Measurements from ENCODE around the gene F8.
"Not testable (repeated sequence)": the region's sequence is repeated elsewhere in the genome, so short reads cannot be mapped to it uniquely, and the experiment has no call there.

Gene F8

GRCh38 chrX:154855256-154855655 lies 167.3 kb downstream of the F8 start:
- DNase-seq, result no peak

- DNase-seq, result no peak
Measured at GRCh38 chrX:154850957-154851611, 171.4 kb downstream of the F8 start.

- no peak for DNase-seq
Measured at GRCh38 chrX:154840856-154841255, 181.7 kb downstream of the F8 start.

GRCh38 chrX:154836163-154836562 lies 186.4 kb downstream of the F8 start:
- DNase-seq, result no peak

GRCh38 chrX:154834562-154834961 lies 188.0 kb downstream of the F8 start, which contains the start of gene SMIM9:
TSS of gene SMIM9 (minus strand) at chrX:154834662. CDS start at chrX:154830856, 3,806 bp downstream.
- DNase-seq, result no peak

GRCh38 chrX:154833746-154834274 lies 188.7 kb downstream of the F8 start:
- no peak for DNase-seq

GRCh38 chrX:154829926-154830442 lies 192.5 kb downstream of the F8 start:
- DNase-seq, result no peak

- no peak for DNase-seq
Measured at GRCh38 chrX:154829134-154829533, 193.4 kb downstream of the F8 start.

GRCh38 chrX:154828016-154828408 lies 194.5 kb downstream of the F8 start:
- DNase-seq, result no peak

- DNase-seq, result no peak
Measured at GRCh38 chrX:154827194-154828015, 195.1 kb downstream of the F8 start.

GRCh38 chrX:154825586-154825985 lies 196.9 kb downstream of the F8 start:
- not testable (repeated sequence) for DNase-seq

- no peak for DNase-seq
Measured at GRCh38 chrX:154824638-154825037, 197.9 kb downstream of the F8 start.

GRCh38 chrX:154822029-154822428 lies 200.5 kb downstream of the F8 start:
- no peak for DNase-seq

GRCh38 chrX:154821523-154821922 lies 201.0 kb downstream of the F8 start:
- no peak for DNase-seq

GRCh38 chrX:154819771-154820341 lies 202.7 kb downstream of the F8 start:
- no peak for DNase-seq

- no peak for DNase-seq
Measured at GRCh38 chrX:154818916-154819770, 203.4 kb downstream of the F8 start.

- DNase-seq, result not testable (repeated sequence)
Measured at GRCh38 chrX:154817048-154817618, 205.4 kb downstream of the F8 start.

GRCh38 chrX:154816326-154816898 lies 206.1 kb downstream of the F8 start:
- DNase-seq, result not testable (repeated sequence)

- no peak for DNase-seq
Measured at GRCh38 chrX:154815274-154815818, 207.2 kb downstream of the F8 start.

GRCh38 chrX:154813801-154814200 lies 208.7 kb downstream of the F8 start:
- DNase-seq, result no peak

- no peak for DNase-seq
Measured at GRCh38 chrX:154812341-154813101, 210.0 kb downstream of the F8 start.

Measured in stimulated activated CD4-positive, alpha-beta T cell treated with anti-CD3 and anti-CD28 coated beads, Interleukin-4, amount 100 ng/mL, for 1 hour (primary cell).